Measurements from ENCODE around the gene ANK3.

ANK3 gene

DNA sequence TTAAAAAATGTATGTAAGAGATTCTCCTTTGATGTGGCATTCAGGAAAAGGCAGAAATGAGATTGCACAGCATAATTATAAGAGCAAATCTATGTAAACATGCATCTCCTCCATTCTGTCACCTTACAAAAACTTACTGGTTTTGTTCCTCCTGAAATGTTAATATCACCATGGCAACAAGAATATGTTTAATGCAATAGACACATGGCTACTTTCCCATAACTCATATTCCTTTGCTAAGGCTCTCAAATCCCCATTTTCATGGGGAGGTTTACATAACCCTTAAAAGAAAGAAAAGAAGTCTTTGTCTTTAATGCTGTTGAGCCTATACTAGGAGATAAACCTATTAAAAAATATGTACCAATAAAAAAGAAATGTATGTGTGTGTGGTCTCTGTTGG is 136.2 kb downstream of the ANK3 start:
- Histone ChIP-seq H3K36me3 (no peaks in the 10 kb centered on the region), H3K4me3 (ENCODE audit: low read depth, low read length) (no peak overlapping the region), H3K27me3 (ENCODE audit: insufficient read depth, low read depth, severe bottlenecking) (no peaks in the 10 kb centered on the region), H3K27ac (no peak overlapping the region), H3K9me3 (ENCODE audit: severe bottlenecking) (no peaks in the 10 kb centered on the region)
- no peak for DNase-seq
- TF ChIP-seq, protein P1, sequence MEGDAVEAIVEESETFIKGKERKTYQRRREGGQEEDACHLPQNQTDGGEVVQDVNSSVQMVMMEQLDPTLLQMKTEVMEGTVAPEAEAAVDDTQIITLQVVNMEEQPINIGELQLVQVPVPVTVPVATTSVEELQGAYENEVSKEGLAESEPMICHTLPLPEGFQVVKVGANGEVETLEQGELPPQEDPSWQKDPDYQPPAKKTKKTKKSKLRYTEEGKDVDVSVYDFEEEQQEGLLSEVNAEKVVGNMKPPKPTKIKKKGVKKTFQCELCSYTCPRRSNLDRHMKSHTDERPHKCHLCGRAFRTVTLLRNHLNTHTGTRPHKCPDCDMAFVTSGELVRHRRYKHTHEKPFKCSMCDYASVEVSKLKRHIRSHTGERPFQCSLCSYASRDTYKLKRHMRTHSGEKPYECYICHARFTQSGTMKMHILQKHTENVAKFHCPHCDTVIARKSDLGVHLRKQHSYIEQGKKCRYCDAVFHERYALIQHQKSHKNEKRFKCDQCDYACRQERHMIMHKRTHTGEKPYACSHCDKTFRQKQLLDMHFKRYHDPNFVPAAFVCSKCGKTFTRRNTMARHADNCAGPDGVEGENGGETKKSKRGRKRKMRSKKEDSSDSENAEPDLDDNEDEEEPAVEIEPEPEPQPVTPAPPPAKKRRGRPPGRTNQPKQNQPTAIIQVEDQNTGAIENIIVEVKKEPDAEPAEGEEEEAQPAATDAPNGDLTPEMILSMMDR (IDR thresholded peaks at IDR 0.05; ENCODE audit: low read depth, low read length): no peak

DNA sequence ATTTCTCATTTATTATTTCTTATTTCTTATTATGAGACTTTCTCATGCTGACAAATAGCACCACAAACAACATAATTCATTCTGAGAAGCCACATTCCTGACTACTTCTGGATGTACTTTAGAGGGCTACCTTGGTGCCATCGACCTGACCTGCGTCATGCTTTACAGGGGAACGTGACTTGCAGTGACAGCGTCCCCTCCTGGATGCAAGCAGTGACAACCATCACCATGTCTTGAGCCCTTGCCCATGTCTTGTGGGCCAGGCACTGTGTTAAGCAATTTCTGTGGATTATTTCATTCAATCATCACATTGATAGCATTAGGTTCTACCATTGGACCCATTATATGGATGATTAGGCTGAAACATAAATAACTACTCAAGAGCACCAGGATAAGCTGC is 137.0 kb downstream of the ANK3 start:
- TF ChIP-seq, protein P1 (IDR thresholded peaks at IDR 0.05; ENCODE audit: low read depth, low read length): 0 out of 2 replicates have a peak, but pooled peaks have one; percentile 11
- Histone ChIP-seq H3K4me3 (ENCODE audit: low read depth, low read length) (no peak overlapping the region), H3K27me3 (ENCODE audit: insufficient read depth, low read depth, severe bottlenecking) (no peaks in the 10 kb centered on the region), H3K36me3 (no peaks in the 10 kb centered on the region), H3K9me3 (ENCODE audit: severe bottlenecking) (no peaks in the 10 kb centered on the region), H3K27ac (no peak overlapping the region)
- DNase-seq: no peak

DNA sequence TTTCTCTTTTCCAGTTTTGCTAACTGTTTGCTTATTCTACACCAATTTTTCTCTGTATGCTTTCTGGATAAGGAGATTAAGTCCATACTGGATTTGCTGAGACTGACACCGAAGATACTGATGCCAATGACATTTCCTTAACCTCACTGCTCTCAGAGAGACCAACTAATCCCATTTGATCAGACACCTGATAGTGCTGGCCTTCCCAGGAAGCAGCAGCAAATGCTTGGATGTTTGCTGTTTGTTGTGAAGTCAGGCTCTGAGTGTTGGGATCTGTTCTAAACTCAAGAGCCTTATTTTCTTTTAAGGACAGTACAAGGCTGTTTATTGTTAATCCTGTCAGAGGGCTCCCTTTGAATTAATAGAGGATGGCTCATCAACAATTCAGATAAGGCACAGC is 143.3 kb downstream of the ANK3 start:
- H3K27me3 ChIP-seq (ENCODE audit: insufficient read depth, low read depth, severe bottlenecking): no peaks in the 10 kb centered on the region
- H3K4me3 ChIP-seq (ENCODE audit: low read depth, low read length): no peak overlapping the region
- TF ChIP-seq, protein P1 (IDR thresholded peaks at IDR 0.05; ENCODE audit: low read depth, low read length): no peak
- H3K36me3 ChIP-seq: no peaks in the 10 kb centered on the region
- H3K27ac ChIP-seq: no peak overlapping the region
- H3K9me3 ChIP-seq (ENCODE audit: severe bottlenecking): no peaks in the 10 kb centered on the region
- peak; percentile 38 for DNase-seq

DNA sequence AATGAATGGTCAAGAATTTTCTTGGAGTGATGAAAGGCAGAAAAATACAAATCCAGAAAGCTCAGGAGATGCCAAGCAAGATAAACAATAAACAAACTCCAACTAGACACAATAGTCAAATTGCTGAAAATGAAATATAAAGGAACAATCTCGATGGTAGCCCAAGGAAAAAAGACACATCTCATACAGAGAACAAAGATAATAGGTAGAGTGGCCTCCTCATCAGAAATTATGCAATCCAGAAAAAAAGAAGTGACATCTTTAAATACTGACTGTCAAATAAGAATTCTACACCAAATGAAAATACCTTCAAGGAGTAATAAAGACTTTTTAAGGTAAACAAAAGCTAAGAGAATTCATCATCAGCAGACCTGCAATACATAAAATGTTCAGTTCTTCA is 150.4 kb downstream of the ANK3 start:
- Histone ChIP-seq H3K27ac (no peak overlapping the region), H3K27me3 (ENCODE audit: insufficient read depth, low read depth, severe bottlenecking) (no peaks in the 10 kb centered on the region), H3K9me3 (ENCODE audit: severe bottlenecking) (no peaks in the 10 kb centered on the region), H3K4me3 (ENCODE audit: low read depth, low read length) (no peak overlapping the region), H3K36me3 (no peaks in the 10 kb centered on the region)
- TF ChIP-seq, protein P1 (IDR thresholded peaks at IDR 0.05; ENCODE audit: low read depth, low read length): no peak
- no peak for DNase-seq

DNA sequence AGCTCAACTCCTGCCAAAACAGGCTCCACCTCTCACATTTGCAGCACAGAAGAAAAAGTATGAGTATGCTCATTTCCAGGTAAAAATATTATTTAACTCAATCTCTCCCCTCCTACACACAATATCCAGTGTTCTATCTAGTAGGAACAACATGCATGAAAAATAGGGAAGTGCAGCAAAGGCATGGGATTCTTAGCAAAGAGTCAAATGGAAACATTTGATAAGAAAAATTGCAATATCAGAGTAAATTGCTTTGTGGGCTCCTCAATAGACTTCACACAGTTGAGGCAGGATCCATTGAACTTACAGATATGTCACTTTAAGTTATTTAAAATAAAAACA is 150.9 kb downstream of the ANK3 start:
- Histone ChIP-seq H3K36me3 (no peaks in the 10 kb centered on the region), H3K4me3 (ENCODE audit: low read depth, low read length) (no peak overlapping the region), H3K27ac (no peak overlapping the region), H3K27me3 (ENCODE audit: insufficient read depth, low read depth, severe bottlenecking) (no peaks in the 10 kb centered on the region), H3K9me3 (ENCODE audit: severe bottlenecking) (no peaks in the 10 kb centered on the region)
- DNase-seq: no peak
- TF ChIP-seq, protein P1 (IDR thresholded peaks at IDR 0.05; ENCODE audit: low read depth, low read length): no peak

DNA sequence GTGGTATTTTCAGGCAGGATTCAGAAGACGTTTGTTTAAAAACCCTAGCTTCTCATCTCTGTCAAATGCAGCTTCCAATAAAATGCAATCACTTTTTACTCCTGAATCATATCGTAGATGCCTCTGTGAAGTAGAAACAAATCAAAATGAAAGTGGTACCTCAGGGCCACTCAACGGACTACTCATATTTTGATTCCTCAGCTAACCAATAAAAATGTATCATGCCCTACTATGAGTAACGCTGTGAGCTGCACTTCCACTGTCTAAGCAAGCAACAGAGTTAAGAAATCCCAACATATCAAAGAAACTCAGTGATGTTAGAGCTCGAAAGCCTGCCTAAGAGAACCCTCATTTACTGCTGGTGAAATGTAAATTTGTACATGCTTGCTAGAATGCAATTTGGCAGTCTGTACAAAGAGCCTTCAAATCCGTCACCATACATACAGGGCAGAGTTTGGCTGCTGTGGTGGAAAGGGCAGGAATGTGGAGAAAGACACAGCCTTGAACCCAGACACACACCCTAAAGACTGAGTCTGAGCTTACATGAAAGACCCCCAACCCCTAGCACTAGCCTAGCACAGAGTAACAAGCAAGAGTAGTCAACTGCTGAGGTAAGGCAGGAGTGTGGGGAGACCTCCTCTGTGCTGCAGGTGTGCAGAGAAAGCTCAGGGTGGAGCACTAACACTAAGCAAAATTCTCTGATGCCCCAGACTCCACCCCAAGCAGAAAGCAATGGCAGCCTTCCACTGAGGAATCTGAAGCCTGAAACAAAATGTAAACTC is 151.5 kb downstream of the ANK3 start:
- H3K9me3 ChIP-seq (ENCODE audit: severe bottlenecking): no peaks in the 10 kb centered on the region
- no peak for DNase-seq
- no peak overlapping the region for H3K27ac ChIP-seq
- H3K4me3 ChIP-seq (ENCODE audit: low read depth, low read length): no peak overlapping the region
- no peaks in the 10 kb centered on the region for H3K27me3 ChIP-seq (ENCODE audit: insufficient read depth, low read depth, severe bottlenecking)
- H3K36me3 ChIP-seq: no peaks in the 10 kb centered on the region
- TF ChIP-seq, protein P1 (IDR thresholded peaks at IDR 0.05; ENCODE audit: low read depth, low read length): peak; percentile 59

Measured in WERI-Rb-1 (cell line).